Activated CD8-positive, alpha-beta T cell treated with anti-CD3 and anti-CD28 coated beads, Interleukin-2, amount 10 ng/mL, durations not matched to agents 7 days and 5 days (primary cell): ENCODE data around the gene KCNK16. TPM values are rescaled to one million over a fixed set of nuclear protein-coding genes. Genes with fewer than 3 reads are reported as not detected.
A peak's percentile ranks its signal among the peaks of the same experiment; 100 is the strongest.

ENCODE experiments used
- ATAC-seq: fragments of 150-1000 bp; cut with Tn5 transposase; one replicate; pipeline ENCODE4 v1.10.0; 2021; ENCODE audit warnings: moderate library complexity
- CTCF ChIA-PET: fragments of 350-600 bp; sonication (Branson Sonifier 250); formaldehyde crosslinking; loops from one replicate; lab custom pipeline; 2021; ENCODE audit warnings: antibody characterized with exemption; lab: Charles Lee
- POLR2A ChIA-PET: fragments of 350-600 bp; sonication (Branson Sonifier 250); formaldehyde crosslinking; loops from one replicate; lab custom pipeline; 2021; ENCODE audit warnings: antibody characterized with exemption; lab: Charles Lee
- DNase-seq: peaks from one replicate; pipeline ENCODE4 v3.0.0-alpha.2; 2020
- H3K27ac Mint-ChIP-seq: one replicate; pipeline ENCODE4 v1.8.0; 2021; ENCODE audit warnings: mild to moderate bottlenecking, mixed read lengths
- H3K27me3 Mint-ChIP-seq: one replicate; pipeline ENCODE4 v1.8.0; 2021; ENCODE audit warnings: low read depth, mixed read lengths
- H3K36me3 Mint-ChIP-seq: one replicate; pipeline ENCODE4 v1.8.0; 2021; ENCODE audit warnings: low read depth, mixed read lengths
- H3K4me1 Mint-ChIP-seq: one replicate; pipeline ENCODE4 v1.8.0; 2021; ENCODE audit warnings: low read depth, mixed read lengths
- H3K4me3 Mint-ChIP-seq: one replicate; pipeline ENCODE4 v1.8.0; 2021; ENCODE audit warnings: mild to moderate bottlenecking, mixed read lengths
- H3K9me3 Mint-ChIP-seq: one replicate; pipeline ENCODE4 v1.8.0; 2022; ENCODE audit warnings: mixed read lengths; ENCODE audit not compliant: insufficient read depth
- total RNA-seq, 2 experiments: library from RNA; stranded (reverse); gene quantifications; one replicate each; pipeline ENCODE4 v1.2.3, GENCODE V29; 2021

Gene KCNK16
- total RNA-seq, 2 experiments from 2014 or later: not detected

- no peaks in the 10 kb centered on the region for H3K36me3 Mint-ChIP-seq
- no peak overlapping the region for H3K27ac Mint-ChIP-seq
- no peak overlapping the region for H3K4me3 Mint-ChIP-seq
- H3K27me3 Mint-ChIP-seq: peaks cover 5% of the 10 kb centered on the region
- DNase-seq (no peak), ATAC-seq (no peak)
- POLR2A ChIA-PET: no interaction called here
- H3K4me1 Mint-ChIP-seq: no peaks in the 10 kb centered on the region
- CTCF ChIA-PET: no interaction called here
- H3K9me3 Mint-ChIP-seq: no peaks in the 10 kb centered on the region
Measured at GRCh38 chr6:39353698-39354315, 31.3 kb upstream of the KCNK16 start.

DNA sequence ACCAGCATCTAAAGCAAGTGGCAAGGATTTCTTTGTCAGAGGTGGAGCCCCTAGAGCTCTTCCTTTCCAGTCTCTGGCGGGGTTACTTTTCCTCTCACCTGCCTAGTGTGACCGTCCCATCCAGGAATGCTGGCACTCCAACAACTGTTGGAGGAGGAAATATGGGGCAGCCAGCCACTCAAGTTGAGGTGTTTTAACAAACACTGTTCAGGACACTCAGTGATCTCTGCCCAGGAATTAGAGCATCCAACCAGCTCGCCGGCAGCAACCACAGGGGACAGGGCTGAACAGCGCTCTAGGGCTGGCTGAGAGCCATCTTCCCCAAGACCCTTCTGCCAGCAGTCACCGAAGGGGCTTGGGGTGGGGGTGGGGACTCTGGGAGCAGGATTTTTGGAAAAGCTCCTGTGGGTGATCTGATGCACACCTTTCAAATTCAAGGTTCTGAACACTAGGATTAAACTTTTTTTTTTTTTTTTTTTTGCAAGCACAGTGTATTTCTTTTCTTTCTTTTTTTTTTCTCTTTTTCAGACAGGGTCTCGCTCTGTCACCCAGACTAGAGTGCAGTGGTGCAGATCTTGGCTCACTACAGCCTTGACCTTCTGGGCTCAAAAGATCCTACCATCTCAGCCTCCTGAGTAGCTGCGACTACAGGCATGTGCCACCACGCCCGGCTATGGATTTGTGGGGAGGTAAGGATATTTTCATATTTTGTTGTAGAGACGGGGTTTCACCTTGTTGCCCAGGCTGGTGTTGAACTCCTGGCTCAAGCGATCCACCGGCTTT is 28.4 kb upstream of the KCNK16 start:
- Mint-ChIP-seq H3K9me3 (no peaks in the 10 kb centered on the region), H3K27ac (no peak overlapping the region), H3K4me3 (no peak overlapping the region), H3K36me3 (no peaks in the 10 kb centered on the region), H3K4me1 (no peaks in the 10 kb centered on the region), H3K27me3 (peaks cover 5% of the 10 kb centered on the region)
- POLR2A ChIA-PET: no interaction called here
- ATAC-seq: no peak
- no peak for DNase-seq
- CTCF ChIA-PET: interaction anchor here (2.2 kb wide), 1 partner anchor 10 kb away, joined by 8 read pairs; no protein-coding TSS in a partner anchor

DNA sequence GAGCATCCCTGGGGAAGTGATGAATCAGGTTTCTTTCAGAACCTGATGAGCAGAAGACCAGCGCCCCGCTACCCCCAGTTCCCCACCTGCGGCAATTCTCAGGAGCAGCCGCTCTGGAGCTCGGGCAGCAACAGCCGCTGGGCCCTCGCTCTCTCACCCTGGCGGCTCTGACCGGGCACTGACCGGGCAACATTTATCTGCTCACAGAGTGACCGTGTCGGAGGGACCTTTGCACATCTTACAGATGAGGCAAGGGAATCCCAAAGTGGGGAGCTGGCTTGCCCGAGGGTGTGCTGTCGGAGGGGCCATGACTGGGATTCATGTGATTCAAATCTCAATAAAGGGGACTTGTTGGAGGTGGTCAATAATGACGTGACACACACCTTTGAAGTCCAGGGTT is 26.2 kb upstream of the KCNK16 start:
- Mint-ChIP-seq H3K9me3 (no peaks in the 10 kb centered on the region), H3K4me1 (peaks cover 2% of the 10 kb centered on the region), H3K36me3 (no peaks in the 10 kb centered on the region), H3K27me3 (peaks cover 5% of the 10 kb centered on the region), H3K4me3 (no peak overlapping the region), H3K27ac (no peak overlapping the region)
- ChIA-PET POLR2A (no interaction called here), CTCF (interaction anchor here (2.3 kb wide), 1 partner anchor 9 kb away, joined by 7 read pairs; no protein-coding TSS in a partner anchor)
- no peak for ATAC-seq
- no peak for DNase-seq

DNA sequence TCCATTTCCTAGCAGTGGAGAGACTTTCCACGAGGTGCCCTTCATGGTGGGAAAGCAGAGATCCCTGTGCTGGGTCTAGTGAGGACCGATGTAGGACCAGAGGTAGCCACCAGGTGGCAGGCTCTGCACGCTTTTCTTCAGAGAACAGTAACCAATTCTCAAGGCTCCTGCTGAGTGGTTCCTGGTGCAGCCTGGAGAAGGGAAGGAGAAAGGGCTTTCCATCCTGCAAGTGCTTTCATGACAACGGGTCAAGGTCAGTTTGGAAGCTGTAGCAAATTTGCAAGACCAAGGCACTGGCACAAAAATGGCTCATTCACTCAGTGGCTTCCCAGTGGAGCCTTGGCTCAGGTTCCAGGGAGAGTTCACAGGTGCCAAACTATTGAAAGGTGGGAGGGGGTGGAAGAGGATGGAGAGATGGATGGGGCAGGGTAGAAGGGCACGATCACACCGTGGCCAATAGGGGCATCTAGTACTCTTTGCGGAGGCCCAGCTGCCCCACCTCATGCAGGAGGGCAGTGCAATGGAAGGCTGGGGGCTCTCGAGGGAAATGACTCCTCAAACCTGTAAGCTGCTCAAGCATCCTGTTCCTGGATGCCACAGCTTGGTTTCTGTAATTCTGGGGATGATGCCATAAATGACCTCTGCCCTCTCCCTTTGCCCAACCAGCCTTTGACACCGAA is 25.5 kb upstream of the KCNK16 start:
- DNase-seq: peak; percentile 68
- H3K4me1 Mint-ChIP-seq: peaks cover 7% of the 10 kb centered on the region
- no peaks in the 10 kb centered on the region for H3K9me3 Mint-ChIP-seq
- POLR2A ChIA-PET: no interaction called here
- H3K27ac Mint-ChIP-seq: no peak overlapping the region
- CTCF ChIA-PET: interaction anchor here (0.9 to 2.3 kb wide), 3 partner anchors 10 to 340 kb away, joined by 3 to 7 read pairs (median 4); no protein-coding TSS in a partner anchor
- peaks cover 2% of the 10 kb centered on the region for H3K27me3 Mint-ChIP-seq
- no peaks in the 10 kb centered on the region for H3K36me3 Mint-ChIP-seq
- H3K4me3 Mint-ChIP-seq: no peak overlapping the region
- ATAC-seq: peak; percentile 69

- Mint-ChIP-seq H3K36me3 (no peaks in the 10 kb centered on the region), H3K27me3 (peaks cover 2% of the 10 kb centered on the region), H3K4me3 (no peak overlapping the region), H3K4me1 (peaks cover 10% of the 10 kb centered on the region), H3K9me3 (no peaks in the 10 kb centered on the region), H3K27ac (no peak overlapping the region)
- CTCF ChIA-PET: interaction anchor here (0.7 to 2.3 kb wide), 6 partner anchors 10 to 995 kb away, joined by 3 to 7 read pairs (median 4); no protein-coding TSS in a partner anchor
- DNase-seq (no peak), ATAC-seq (no peak)
- POLR2A ChIA-PET: interaction anchor here (0.6 kb wide), 1 partner anchor 233 kb away, joined by 3 read pairs; no protein-coding TSS in a partner anchor
Measured at GRCh38 chr6:39347206-39347605, 24.7 kb upstream of the KCNK16 start.

- ATAC-seq: no peak
- H3K27me3 Mint-ChIP-seq: peaks cover 2% of the 10 kb centered on the region
- H3K9me3 Mint-ChIP-seq: no peaks in the 10 kb centered on the region
- H3K4me3 Mint-ChIP-seq: no peak overlapping the region
- no peak for DNase-seq
- H3K36me3 Mint-ChIP-seq: no peaks in the 10 kb centered on the region
- POLR2A ChIA-PET: no interaction called here
- CTCF ChIA-PET: no interaction called here
- no peak overlapping the region for H3K27ac Mint-ChIP-seq
- peaks cover 10% of the 10 kb centered on the region for H3K4me1 Mint-ChIP-seq
Measured at GRCh38 chr6:39344821-39345280, 22.3 kb upstream of the KCNK16 start.

DNA sequence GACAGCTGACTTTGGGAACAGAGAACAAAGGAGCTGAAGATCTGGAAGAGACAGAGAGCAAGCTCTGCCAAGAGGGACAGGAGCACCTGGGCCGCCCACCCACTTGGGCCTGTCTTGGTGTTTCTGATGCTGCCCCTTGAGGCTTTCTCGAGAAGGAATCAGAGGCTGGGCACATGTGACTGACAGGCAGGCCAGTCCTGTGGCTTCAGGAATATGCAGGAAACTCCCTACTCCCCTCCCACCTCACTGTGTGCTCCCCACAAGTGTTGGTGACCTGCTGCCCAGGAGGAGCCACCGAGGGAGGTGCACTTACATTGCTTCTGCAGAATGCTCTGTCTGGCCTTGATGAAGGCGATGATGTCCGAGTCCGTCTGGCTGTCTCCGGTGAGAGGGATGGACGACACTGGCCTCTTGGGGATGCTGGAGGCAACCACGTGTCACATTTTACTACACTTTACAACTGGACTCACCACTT is 20.9 kb upstream of the KCNK16 start:
- Mint-ChIP-seq H3K27me3 (peaks cover 10% of the 10 kb centered on the region), H3K27ac (peak overlapping the region; percentile 62), H3K4me3 (no peak overlapping the region), H3K9me3 (no peaks in the 10 kb centered on the region), H3K4me1 (peaks cover 13% of the 10 kb centered on the region), H3K36me3 (no peaks in the 10 kb centered on the region)
- POLR2A ChIA-PET: no interaction called here
- no peak for ATAC-seq
- DNase-seq: no peak
- CTCF ChIA-PET: no interaction called here

- ChIA-PET POLR2A (interaction anchor here (0.6 kb wide), 1 partner anchor 1024 kb away, joined by 4 read pairs; no protein-coding TSS in a partner anchor), CTCF (no interaction called here)
- Mint-ChIP-seq H3K9me3 (no peaks in the 10 kb centered on the region), H3K27ac (peak overlapping the region; percentile 62), H3K27me3 (peaks cover 16% of the 10 kb centered on the region), H3K4me3 (no peak overlapping the region), H3K4me1 (peaks cover 18% of the 10 kb centered on the region), H3K36me3 (no peaks in the 10 kb centered on the region)
- DNase-seq (no peak), ATAC-seq (no peak)
Measured at GRCh38 chr6:39342692-39343395, 20.3 kb upstream of the KCNK16 start.

DNA sequence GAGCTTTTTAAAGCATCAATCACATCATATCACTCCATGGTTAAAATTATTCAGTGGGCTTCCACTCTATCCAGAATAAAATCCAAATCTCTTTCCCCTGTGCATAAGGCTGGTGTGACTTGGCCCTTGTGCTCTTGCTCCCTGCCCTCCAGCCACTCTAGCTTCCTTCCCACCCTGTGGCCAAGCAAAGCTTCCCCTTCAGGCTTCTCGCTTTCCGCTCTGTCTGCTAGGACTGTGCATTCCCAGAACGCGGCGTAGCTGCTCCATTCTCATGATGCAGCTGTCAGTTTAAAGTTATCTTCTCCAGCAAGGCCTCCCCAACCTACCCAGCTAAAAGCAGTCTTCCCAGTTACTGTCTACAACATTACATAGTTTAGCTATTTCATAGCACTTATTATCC is 19.4 kb upstream of the KCNK16 start:
- no peak for ATAC-seq
- Mint-ChIP-seq H3K36me3 (no peaks in the 10 kb centered on the region), H3K9me3 (no peaks in the 10 kb centered on the region), H3K4me1 (peaks cover 18% of the 10 kb centered on the region), H3K27me3 (peaks cover 20% of the 10 kb centered on the region), H3K4me3 (no peak overlapping the region), H3K27ac (no peak overlapping the region)
- DNase-seq: no peak
- POLR2A ChIA-PET: interaction anchor here (0.6 kb wide), 1 partner anchor 1025 kb away, joined by 4 read pairs; no protein-coding TSS in a partner anchor
- CTCF ChIA-PET: interaction anchor here (2.1 kb wide), 1 partner anchor 9 kb away, joined by 8 read pairs; no protein-coding TSS in a partner anchor

GRCh38 chr6:39341352-39341751 is 18.9 kb upstream of the KCNK16 start:
- peaks cover 22% of the 10 kb centered on the region for H3K4me1 Mint-ChIP-seq
- no peak overlapping the region for H3K27ac Mint-ChIP-seq
- H3K36me3 Mint-ChIP-seq: no peaks in the 10 kb centered on the region
- no peaks in the 10 kb centered on the region for H3K9me3 Mint-ChIP-seq
- ATAC-seq (no peak), DNase-seq (no peak)
- CTCF ChIA-PET: interaction anchor here (2.1 kb wide), 1 partner anchor 10 kb away, joined by 8 read pairs; no protein-coding TSS in a partner anchor
- POLR2A ChIA-PET: no interaction called here
- H3K27me3 Mint-ChIP-seq: peaks cover 23% of the 10 kb centered on the region
- H3K4me3 Mint-ChIP-seq: no peak overlapping the region
